Coronary artery (tissue), 2 donors: ENCODE results near the gene SESN1.

Experiments used
- DNase-seq: peaks from one replicate; pipeline ENCODE4 v3.0.0-alpha.2; 2017; ENCODE audit warnings: low spot score
- H3K27ac ChIP-seq, 2 donors: fragments of 200-600 bp; sonication (generic); one replicate each; pipeline ENCODE4 v1.5.1; 2016 to 2019
- H3K4me3 ChIP-seq: fragments of 200-600 bp; sonication (generic); 2 replicates; pipeline ENCODE4 v1.5.1; 2016; ENCODE audit warnings: mild to moderate bottlenecking, moderate library complexity
- TF ChIP-seq, protein P1 (sequence below): fragments of 200-600 bp; sonication (generic); IDR thresholded peaks from one replicate; pipeline ENCODE4 v1.5.1; 2019; ENCODE audit warnings: antibody characterized with exemption

Gene SESN1

DNA sequence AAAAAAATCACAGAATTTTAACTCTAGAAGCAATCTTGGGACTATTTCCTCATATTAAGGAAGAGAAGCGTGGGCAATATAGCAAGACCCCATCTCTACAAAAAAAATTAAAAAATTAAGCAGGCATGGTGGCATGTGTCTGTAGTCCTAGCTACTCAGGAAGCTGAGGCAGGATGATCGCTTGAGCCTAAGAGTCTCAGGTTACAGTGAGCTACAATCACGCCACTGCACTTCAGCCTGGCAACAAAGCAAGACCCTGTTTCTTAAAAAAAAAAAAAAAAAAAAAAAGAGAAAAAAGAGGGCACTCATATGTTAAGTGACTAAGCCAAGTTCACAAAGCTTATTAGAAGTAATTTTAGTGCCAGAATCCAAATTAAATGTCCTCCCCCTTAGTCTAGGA, 100.8 kb downstream of the SESN1 start:
- Histone ChIP-seq H3K4me3 (no peak overlapping the region), H3K27ac (no peak overlapping the region)
- DNase-seq, result no peak
- TF ChIP-seq, protein P1, sequence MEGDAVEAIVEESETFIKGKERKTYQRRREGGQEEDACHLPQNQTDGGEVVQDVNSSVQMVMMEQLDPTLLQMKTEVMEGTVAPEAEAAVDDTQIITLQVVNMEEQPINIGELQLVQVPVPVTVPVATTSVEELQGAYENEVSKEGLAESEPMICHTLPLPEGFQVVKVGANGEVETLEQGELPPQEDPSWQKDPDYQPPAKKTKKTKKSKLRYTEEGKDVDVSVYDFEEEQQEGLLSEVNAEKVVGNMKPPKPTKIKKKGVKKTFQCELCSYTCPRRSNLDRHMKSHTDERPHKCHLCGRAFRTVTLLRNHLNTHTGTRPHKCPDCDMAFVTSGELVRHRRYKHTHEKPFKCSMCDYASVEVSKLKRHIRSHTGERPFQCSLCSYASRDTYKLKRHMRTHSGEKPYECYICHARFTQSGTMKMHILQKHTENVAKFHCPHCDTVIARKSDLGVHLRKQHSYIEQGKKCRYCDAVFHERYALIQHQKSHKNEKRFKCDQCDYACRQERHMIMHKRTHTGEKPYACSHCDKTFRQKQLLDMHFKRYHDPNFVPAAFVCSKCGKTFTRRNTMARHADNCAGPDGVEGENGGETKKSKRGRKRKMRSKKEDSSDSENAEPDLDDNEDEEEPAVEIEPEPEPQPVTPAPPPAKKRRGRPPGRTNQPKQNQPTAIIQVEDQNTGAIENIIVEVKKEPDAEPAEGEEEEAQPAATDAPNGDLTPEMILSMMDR, result no peak

- TF ChIP-seq, protein P1, result no peak
- H3K27ac ChIP-seq, result no peak overlapping the region
- no peak for DNase-seq
- no peak overlapping the region for H3K4me3 ChIP-seq
Observed at GRCh38 chr6:108989700-108990099, 104.9 kb downstream of the SESN1 start.

- TF ChIP-seq, protein P1, result no peak
- Histone ChIP-seq H3K27ac (no peak overlapping the region), H3K4me3 (no peak overlapping the region)
- no peak for DNase-seq
Observed at GRCh38 chr6:108988765-108989164, 105.9 kb downstream of the SESN1 start.

DNA sequence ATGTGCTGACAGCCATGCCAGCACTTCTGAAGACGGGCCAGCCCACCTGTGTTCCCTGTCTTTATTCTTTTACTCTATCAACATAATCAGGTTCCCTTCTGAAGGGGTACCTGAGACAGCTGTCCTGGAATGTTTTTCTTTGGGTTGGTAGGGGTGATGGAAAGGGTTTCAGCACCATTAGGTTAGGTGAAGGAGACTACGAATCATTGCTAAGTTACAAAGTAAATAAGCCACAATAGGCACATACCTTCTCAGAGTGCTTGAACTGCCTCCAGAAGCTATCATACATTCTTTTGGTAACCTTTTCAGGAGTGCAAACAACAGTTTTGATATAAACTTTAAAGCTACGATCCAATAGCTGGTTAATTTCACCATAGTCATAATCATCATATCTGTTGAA, 106.3 kb downstream of the SESN1 start:
- DNase-seq, result no peak
- Histone ChIP-seq H3K27ac (no peak overlapping the region), H3K4me3 (no peak overlapping the region)
- TF ChIP-seq, protein P1, result no peak

DNA sequence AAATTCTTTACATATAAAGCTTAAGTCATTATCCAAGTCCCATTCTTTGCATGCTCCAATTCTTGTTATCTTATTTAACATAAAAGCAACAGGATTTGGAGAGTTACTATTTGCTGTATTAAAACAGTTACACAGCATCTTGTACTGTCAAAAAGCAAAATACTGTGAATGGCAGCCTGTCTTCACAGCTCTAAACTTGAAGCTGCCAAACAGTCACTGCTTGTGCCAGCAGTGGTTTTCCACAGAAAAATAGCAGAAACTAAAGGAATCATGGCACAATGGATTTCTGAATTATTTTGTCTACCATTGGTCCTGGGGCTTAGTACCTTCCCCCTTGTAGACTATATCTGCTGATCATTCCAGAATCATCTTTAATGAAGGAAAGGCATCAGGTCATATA, 107.5 kb downstream of the SESN1 start:
- TF ChIP-seq, protein P1, result no peak
- Histone ChIP-seq H3K4me3 (no peak overlapping the region), H3K27ac (no peak overlapping the region)
- DNase-seq, result no peak

- Histone ChIP-seq H3K27ac (no peak overlapping the region), H3K4me3 (no peak overlapping the region)
- TF ChIP-seq, protein P1, result no peak
- DNase-seq, result no peak
Observed at GRCh38 chr6:108985301-108985700, 109.3 kb downstream of the SESN1 start.

DNA sequence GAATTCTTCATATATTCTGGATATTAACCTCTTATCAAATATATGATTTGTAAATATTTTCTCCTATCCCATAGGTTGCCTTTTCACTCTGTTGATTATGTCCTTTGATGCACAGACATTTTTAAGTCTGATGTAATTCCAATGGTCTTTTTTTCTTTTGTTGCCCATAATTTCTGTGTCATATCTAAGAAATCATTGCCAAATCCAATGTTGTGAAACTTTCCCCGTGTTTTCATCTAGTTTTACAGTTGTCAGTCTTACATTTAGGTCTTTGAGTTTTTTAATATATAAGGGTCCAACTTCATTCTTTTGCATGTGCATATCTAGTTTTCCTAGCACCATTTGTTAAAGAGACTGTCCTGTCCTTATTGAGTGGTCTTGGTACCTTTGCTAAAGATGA, 111.5 kb downstream of the SESN1 start:
- DNase-seq, result no peak
- Histone ChIP-seq H3K27ac (peak overlapping the region in 1 of 2 donors; percentile 61), H3K4me3 (no peak overlapping the region)
- TF ChIP-seq, protein P1, result no peak
